Mucosa of stomach (tissue), 1 donor: ENCODE data around the gene SPON1.
"Not testable (repeated sequence)": the region's sequence is repeated elsewhere in the genome, so short reads cannot be mapped to it uniquely, and the experiment has no call there.

ENCODE experiments used
- H3K27me3 ChIP-seq: one replicate; pipeline ENCODE4 v1.7.0; 2013; ENCODE audit warnings: mild to moderate bottlenecking, low read length; ENCODE audit not compliant: control insufficient read depth, insufficient read depth
- H3K36me3 ChIP-seq: one replicate; pipeline ENCODE4 v1.7.0; 2013; ENCODE audit warnings: low read length; ENCODE audit not compliant: control insufficient read depth, insufficient read depth
- H3K4me1 ChIP-seq: one replicate; pipeline ENCODE4 v1.7.0; 2013; ENCODE audit warnings: mild to moderate bottlenecking, low read length; ENCODE audit not compliant: control insufficient read depth, insufficient read depth
- H3K4me3 ChIP-seq: one replicate; pipeline ENCODE4 v1.7.0; 2013; ENCODE audit warnings: low read length
- H3K9ac ChIP-seq: one replicate; pipeline ENCODE4 v1.7.0; 2013; ENCODE audit warnings: mild to moderate bottlenecking, low read length, moderate library complexity
- H3K9me3 ChIP-seq: one replicate; pipeline ENCODE4 v1.7.0; 2013; ENCODE audit warnings: mild to moderate bottlenecking, low read length, moderate library complexity; ENCODE audit not compliant: control insufficient read depth
- donor health status: Pancreatic carcinoma.

SPON1 gene

GRCh38 chr11:14158393-14158792 lies 195.9 kb downstream of the SPON1 start:
- no peak overlapping the region for H3K4me3 ChIP-seq
- no peaks in the 10 kb centered on the region for H3K36me3 ChIP-seq
- H3K9ac ChIP-seq, result no peak overlapping the region
- H3K27me3 ChIP-seq, result no peaks in the 10 kb centered on the region
- H3K4me1 ChIP-seq, result no peaks in the 10 kb centered on the region
- H3K9me3 ChIP-seq, result no peaks in the 10 kb centered on the region

GRCh38 chr11:14163576-14163975 lies 201.1 kb downstream of the SPON1 start:
- H3K36me3 ChIP-seq, result no peaks in the 10 kb centered on the region
- H3K27me3 ChIP-seq, result no peaks in the 10 kb centered on the region
- no peaks in the 10 kb centered on the region for H3K4me1 ChIP-seq
- H3K9ac ChIP-seq, result no peak overlapping the region
- H3K9me3 ChIP-seq, result no peaks in the 10 kb centered on the region
- no peak overlapping the region for H3K4me3 ChIP-seq

GRCh38 chr11:14173679-14174078 lies 211.2 kb downstream of the SPON1 start:
- not testable (repeated sequence) for H3K27me3 ChIP-seq, H3K4me3 ChIP-seq, H3K9me3 ChIP-seq, H3K4me1 ChIP-seq, H3K9ac ChIP-seq, H3K36me3 ChIP-seq

GRCh38 chr11:14179116-14179820 lies 216.7 kb downstream of the SPON1 start:
- Histone ChIP-seq H3K4me3 (no peak overlapping the region), H3K4me1 (no peaks in the 10 kb centered on the region), H3K27me3 (no peaks in the 10 kb centered on the region), H3K36me3 (no peaks in the 10 kb centered on the region), H3K9me3 (no peaks in the 10 kb centered on the region), H3K9ac (no peak overlapping the region)

GRCh38 chr11:14181121-14181520 lies 218.6 kb downstream of the SPON1 start:
- Histone ChIP-seq H3K9ac (no peak overlapping the region), H3K9me3 (no peaks in the 10 kb centered on the region), H3K4me3 (no peak overlapping the region), H3K27me3 (no peaks in the 10 kb centered on the region), H3K36me3 (no peaks in the 10 kb centered on the region), H3K4me1 (no peaks in the 10 kb centered on the region)

- no peaks in the 10 kb centered on the region for H3K4me1 ChIP-seq
- no peaks in the 10 kb centered on the region for H3K36me3 ChIP-seq
- H3K9me3 ChIP-seq, result no peaks in the 10 kb centered on the region
- no peaks in the 10 kb centered on the region for H3K27me3 ChIP-seq
- no peak overlapping the region for H3K4me3 ChIP-seq
- H3K9ac ChIP-seq, result no peak overlapping the region
Observed at GRCh38 chr11:14182833-14183364, 220.4 kb downstream of the SPON1 start.

- peaks cover 3% of the 10 kb centered on the region for H3K27me3 ChIP-seq
- H3K36me3 ChIP-seq, result no peaks in the 10 kb centered on the region
- no peaks in the 10 kb centered on the region for H3K9me3 ChIP-seq
Observed at GRCh38 chr11:14184028-14184940, 221.8 kb downstream of the SPON1 start.

GRCh38 chr11:14185461-14185860 lies 222.9 kb downstream of the SPON1 start:
- H3K4me1 ChIP-seq, result no peaks in the 10 kb centered on the region
- H3K4me3 ChIP-seq, result no peak overlapping the region
- H3K9ac ChIP-seq, result no peak overlapping the region
- H3K9me3 ChIP-seq, result no peaks in the 10 kb centered on the region
- no peaks in the 10 kb centered on the region for H3K36me3 ChIP-seq
- H3K27me3 ChIP-seq, result peaks cover 4% of the 10 kb centered on the region

More at GRCh38 chr11:14184028-14184940, 221.8 kb downstream of the SPON1 start:
- H3K9ac ChIP-seq, result no peak overlapping the region
- no peak overlapping the region for H3K4me3 ChIP-seq
- H3K4me1 ChIP-seq, result no peaks in the 10 kb centered on the region

- H3K9me3 ChIP-seq, result no peaks in the 10 kb centered on the region
- no peaks in the 10 kb centered on the region for H3K4me1 ChIP-seq
- no peak overlapping the region for H3K4me3 ChIP-seq
- no peaks in the 10 kb centered on the region for H3K36me3 ChIP-seq
- H3K27me3 ChIP-seq, result peaks cover 4% of the 10 kb centered on the region
- H3K9ac ChIP-seq, result no peak overlapping the region
Observed at GRCh38 chr11:14186046-14186775, 223.7 kb downstream of the SPON1 start.

- no peaks in the 10 kb centered on the region for H3K36me3 ChIP-seq
- no peaks in the 10 kb centered on the region for H3K9me3 ChIP-seq
- no peak overlapping the region for H3K9ac ChIP-seq
- H3K4me1 ChIP-seq, result no peaks in the 10 kb centered on the region
- H3K4me3 ChIP-seq, result no peak overlapping the region
- peaks cover 4% of the 10 kb centered on the region for H3K27me3 ChIP-seq
Observed at GRCh38 chr11:14189874-14190273, 227.4 kb downstream of the SPON1 start.

- Histone ChIP-seq H3K9me3 (no peaks in the 10 kb centered on the region), H3K27me3 (peaks cover 4% of the 10 kb centered on the region), H3K9ac (no peak overlapping the region), H3K36me3 (no peaks in the 10 kb centered on the region), H3K4me3 (no peak overlapping the region), H3K4me1 (no peaks in the 10 kb centered on the region)
Observed at GRCh38 chr11:14190992-14191778, 228.7 kb downstream of the SPON1 start.
